CD4-positive, alpha-beta memory T cell (primary cell): ENCODE measurements around the gene RELCH. TPM values are rescaled to one million over a fixed set of nuclear protein-coding genes. Genes with fewer than 3 reads are reported as not detected.
"Not testable (repeated sequence)": the region's sequence is repeated elsewhere in the genome, so short reads cannot be mapped to it uniquely, and the experiment has no call there.

ENCODE experiments used
- CTCF ChIA-PET: fragments of 350-600 bp; sonication (Branson Sonifier 250); formaldehyde crosslinking; loops from one replicate; lab custom pipeline; 2021; ENCODE audit warnings: inconsistent platforms; ENCODE audit not compliant: partially characterized antibody; lab: Charles Lee
- POLR2A ChIA-PET: fragments of 350-600 bp; sonication (Branson Sonifier 250); formaldehyde crosslinking; loops from one replicate; lab custom pipeline; 2021; ENCODE audit not compliant: partially characterized antibody; lab: Charles Lee
- DNase-seq, 5 donors: peaks; one replicate each; pipeline versions ENCODE4 v3.0.0 to v3.0.0-alpha.2; 2020 to 2022; ENCODE audit warnings: mixed read lengths in 1 of 5
- H3K27ac ChIP-seq: one replicate; pipeline ENCODE4 v1.7.0; 2013; ENCODE audit warnings: low read depth, low read length
- H3K27me3 ChIP-seq: 2 replicates; pipeline ENCODE4 v1.7.0; 2013; ENCODE audit warnings: mild to moderate bottlenecking, low read length, moderate library complexity; ENCODE audit not compliant: insufficient read depth
- H3K36me3 ChIP-seq: 2 replicates; pipeline ENCODE4 v1.7.0; 2013; ENCODE audit warnings: mild to moderate bottlenecking, low read length, moderate library complexity; ENCODE audit not compliant: insufficient read depth
- H3K4me1 ChIP-seq: 2 replicates; pipeline ENCODE4 v1.7.0; 2013; ENCODE audit warnings: mild to moderate bottlenecking, low read length, moderate library complexity; ENCODE audit not compliant: insufficient read depth
- H3K4me3 ChIP-seq, 2 donors: one replicate each; pipeline ENCODE4 v1.7.0; 2013; ENCODE audit warnings: low read length in 2 of 2, mild to moderate bottlenecking in 1 of 2
- H3K9me3 ChIP-seq, 2 donors: one replicate each; pipeline ENCODE4 v1.7.0; 2013; ENCODE audit warnings: low read length in 2 of 2, control low read depth in 1 of 2; ENCODE audit not compliant: control insufficient read depth in 1 of 2
- H3K27ac Mint-ChIP-seq, 7 donors: one replicate each; pipeline ENCODE4 v1.8.0; 2020 to 2021; ENCODE audit warnings: mixed read lengths in 7 of 7, mild to moderate bottlenecking in 6 of 7, inconsistent platforms in 3 of 7, moderate library complexity in 3 of 7
- H3K27me3 Mint-ChIP-seq, 2 donors: one replicate each; pipeline ENCODE4 v1.8.0; 2020 to 2021; ENCODE audit warnings: mixed read lengths in 2 of 2
- H3K36me3 Mint-ChIP-seq, 2 donors: one replicate each; pipeline ENCODE4 v1.8.0; 2020 to 2021; ENCODE audit warnings: mixed read lengths in 2 of 2, inconsistent platforms in 1 of 2, mild to moderate bottlenecking in 1 of 2
- H3K4me1 Mint-ChIP-seq, 4 donors: one replicate each; pipeline ENCODE4 v1.8.0; 2020 to 2021; ENCODE audit warnings: mixed read lengths in 4 of 4, mild to moderate bottlenecking in 1 of 4
- H3K4me3 Mint-ChIP-seq, 8 donors: one replicate each; pipeline ENCODE4 v1.8.0; 2020 to 2021; ENCODE audit warnings: mixed read lengths in 8 of 8, mild to moderate bottlenecking in 7 of 8, moderate library complexity in 6 of 8, inconsistent platforms in 3 of 8
- H3K9me3 Mint-ChIP-seq, 8 donors: one replicate each; pipeline ENCODE4 v1.8.0; 2020 to 2021; ENCODE audit warnings: mixed read lengths in 8 of 8, mild to moderate bottlenecking in 5 of 8, inconsistent platforms in 3 of 8, moderate library complexity in 1 of 8
- intact Hi-C: fragments of 100-400 bp; cut with micrococcal nuclease; formaldehyde crosslinking; loops from one replicate; pipeline ENCODE4 v1.15.1; 2023
- polyA plus RNA-seq, 2 donors: library from polyadenylated mRNA; unstranded; fragments of 300-500 nt; fragmentation: Illumina TruSeq; gene quantifications; one replicate each; pipeline ENCODE4 v1.2.3, GENCODE V29; 2021
- total RNA-seq, 2 experiments: library from RNA; stranded (reverse); gene quantifications; one replicate each; pipeline ENCODE4 v1.2.3, GENCODE V29; 2021

Gene RELCH
- total and polyA plus RNA-seq, 4 experiments from 2014 or later: 7.6 to 59.4 (median 33.4) TPM

GRCh38 chr18:62157843-62158242 is 29.2 kb upstream of the RELCH start:
- Histone ChIP-seq H3K4me1 (no peaks in the 10 kb centered on the region), H3K27ac (no peak overlapping the region), H3K4me3 (no peak overlapping the region), H3K27me3 (no peaks in the 10 kb centered on the region), H3K9me3 (no peaks in the 10 kb centered on the region), H3K36me3 (no peaks in the 10 kb centered on the region)
- no peak overlapping the region for H3K4me3 Mint-ChIP-seq
- ChIA-PET POLR2A (no interaction called here), CTCF (no interaction called here)
- H3K27me3 Mint-ChIP-seq: no peaks in the 10 kb centered on the region
- intact Hi-C loops: no loop called here
- H3K4me1 Mint-ChIP-seq: peaks cover 0 to 2% (median under 1%) of the 10 kb centered on the region in 4 donors
- H3K36me3 Mint-ChIP-seq: peaks cover 32 to 43% of the 10 kb centered on the region in 2 donors
- H3K27ac Mint-ChIP-seq: no peak overlapping the region
- no peaks in the 10 kb centered on the region for H3K9me3 Mint-ChIP-seq
- DNase-seq: no peak

DNA sequence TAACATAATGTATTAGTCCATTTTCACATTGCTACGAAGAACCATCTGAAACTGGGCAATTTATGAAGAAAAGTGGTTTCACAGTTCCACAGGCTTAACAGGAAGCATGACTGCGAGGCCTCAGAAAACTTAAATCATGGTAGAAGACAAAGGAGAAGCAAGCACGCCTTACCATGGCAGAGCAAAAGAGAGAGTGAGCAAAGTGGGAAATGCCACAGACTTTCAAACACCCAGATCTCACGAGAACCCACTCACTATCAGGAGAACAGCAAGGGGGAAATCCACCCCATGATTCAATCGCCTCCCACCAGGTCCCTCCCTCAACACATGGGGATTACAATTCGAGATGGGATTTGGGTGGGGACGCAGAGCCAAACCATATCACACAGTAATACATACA is 22.7 kb upstream of the RELCH start:
- H3K4me1 Mint-ChIP-seq: peaks cover 0 to 11% (median 5%) of the 10 kb centered on the region in 4 donors
- Histone ChIP-seq H3K36me3 (no peaks in the 10 kb centered on the region), H3K27me3 (no peaks in the 10 kb centered on the region), H3K9me3 (no peaks in the 10 kb centered on the region), H3K4me3 (no peak overlapping the region), H3K4me1 (no peaks in the 10 kb centered on the region), H3K27ac (no peak overlapping the region)
- ChIA-PET POLR2A (no interaction called here), CTCF (no interaction called here)
- peaks cover 0 to 8% (median 1%) of the 10 kb centered on the region in 8 donors for H3K9me3 Mint-ChIP-seq
- no peak overlapping the region for H3K4me3 Mint-ChIP-seq
- no peak for DNase-seq
- intact Hi-C loops: no loop called here
- H3K27me3 Mint-ChIP-seq: no peaks in the 10 kb centered on the region
- peaks cover 32 to 47% of the 10 kb centered on the region in 2 donors for H3K36me3 Mint-ChIP-seq
- no peak overlapping the region for H3K27ac Mint-ChIP-seq

DNA sequence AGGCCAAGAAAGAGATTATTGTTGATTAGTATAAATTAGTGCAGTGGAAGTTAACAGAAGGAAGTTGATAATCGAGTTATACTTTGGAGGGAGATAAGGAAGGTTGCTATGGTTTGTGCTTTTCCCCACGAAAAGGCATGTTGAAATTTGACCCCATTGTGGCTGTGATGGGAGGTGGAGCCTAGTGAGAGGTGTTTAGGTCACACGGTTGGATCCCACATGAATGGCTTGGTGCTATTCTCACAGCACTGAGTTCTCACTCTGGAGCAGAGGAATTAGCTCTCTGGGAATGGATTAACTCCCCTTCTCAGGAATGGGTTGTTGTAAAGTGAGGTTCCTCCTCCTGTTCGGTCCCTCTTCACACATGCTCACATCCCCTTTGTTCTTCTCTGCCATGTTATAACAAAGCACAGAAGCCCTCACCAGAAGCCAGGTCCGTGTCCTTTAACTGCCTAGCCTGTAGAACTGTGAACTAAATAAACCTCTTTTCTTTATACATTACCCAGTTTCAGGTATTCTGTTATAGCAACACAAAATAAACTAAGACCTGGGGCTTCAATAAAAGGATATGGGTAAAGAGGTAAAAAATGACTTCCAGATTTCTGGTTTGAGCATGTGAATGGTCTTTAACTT is 22.1 kb upstream of the RELCH start:
- ChIA-PET POLR2A (no interaction called here), CTCF (interaction anchor here (0.6 kb wide), 1 partner anchor 583 kb away, joined by 3 read pairs; no protein-coding TSS in a partner anchor)
- Histone ChIP-seq H3K4me1 (no peaks in the 10 kb centered on the region), H3K27ac (no peak overlapping the region), H3K4me3 (no peak overlapping the region), H3K9me3 (no peaks in the 10 kb centered on the region), H3K27me3 (no peaks in the 10 kb centered on the region), H3K36me3 (no peaks in the 10 kb centered on the region)
- Mint-ChIP-seq H3K9me3 (peaks cover 0 to 8% (median 1%) of the 10 kb centered on the region in 8 donors), H3K36me3 (peaks cover 29 to 43% of the 10 kb centered on the region in 2 donors), H3K27me3 (no peaks in the 10 kb centered on the region), H3K4me1 (peaks cover 0 to 11% (median 5%) of the 10 kb centered on the region in 4 donors), H3K4me3 (no peak overlapping the region), H3K27ac (no peak overlapping the region)
- no peak for DNase-seq
- intact Hi-C loops: no loop called here

GRCh38 chr18:62165583-62165982 is 21.5 kb upstream of the RELCH start:
- Histone ChIP-seq H3K27me3 (no peaks in the 10 kb centered on the region), H3K4me3 (no peak overlapping the region), H3K4me1 (no peaks in the 10 kb centered on the region), H3K9me3 (no peaks in the 10 kb centered on the region), H3K27ac (no peak overlapping the region), H3K36me3 (no peaks in the 10 kb centered on the region)
- Mint-ChIP-seq H3K27ac (peak overlapping the region in 1 of 7 donors; percentile 30), H3K9me3 (peaks cover 0 to 8% (median 1%) of the 10 kb centered on the region in 8 donors), H3K27me3 (no peaks in the 10 kb centered on the region), H3K36me3 (peaks cover 29 to 43% of the 10 kb centered on the region in 2 donors), H3K4me3 (no peak overlapping the region), H3K4me1 (peaks cover 0 to 16% (median 6%) of the 10 kb centered on the region in 4 donors)
- intact Hi-C loops: no loop called here
- DNase-seq: no peak
- ChIA-PET CTCF (interaction anchor here (0.6 kb wide), 1 partner anchor 584 kb away, joined by 3 read pairs; no protein-coding TSS in a partner anchor), POLR2A (interaction anchor here (0.7 kb wide), 1 partner anchor 301 kb away, joined by 3 read pairs; no protein-coding TSS in a partner anchor)

DNA sequence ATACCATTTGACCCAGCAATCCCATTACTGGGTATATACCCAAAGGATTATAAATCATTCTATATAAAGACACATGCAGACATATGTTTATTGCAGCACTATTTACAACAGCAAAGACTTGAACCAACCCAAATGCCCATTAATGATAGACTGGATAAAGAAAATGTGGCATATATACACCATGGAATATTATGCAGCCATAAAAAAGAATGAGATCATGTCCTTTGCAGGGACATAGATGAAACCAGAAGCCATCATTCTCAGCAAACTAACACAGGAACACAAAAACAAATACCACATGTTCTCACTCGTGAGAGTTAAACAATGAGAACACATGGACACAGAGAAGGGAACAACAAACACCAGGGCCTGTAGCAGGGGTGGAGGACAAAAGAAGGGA is 20.5 kb upstream of the RELCH start:
- H3K4me3 ChIP-seq, H3K27me3 ChIP-seq, H3K27me3 Mint-ChIP-seq, H3K9me3 ChIP-seq, H3K27ac ChIP-seq, H3K36me3 ChIP-seq, POLR2A ChIA-PET, DNase-seq, H3K27ac Mint-ChIP-seq, CTCF ChIA-PET, H3K4me3 Mint-ChIP-seq, H3K4me1 ChIP-seq, H3K9me3 Mint-ChIP-seq, intact Hi-C loops: not testable (repeated sequence)
- Mint-ChIP-seq H3K36me3 (peaks cover 24 to 37% of the 10 kb centered on the region in 2 donors), H3K4me1 (peaks cover 0 to 17% (median 5%) of the 10 kb centered on the region in 4 donors)

- no peak for DNase-seq
- H3K4me3 Mint-ChIP-seq: no peak overlapping the region
- POLR2A ChIA-PET: no interaction called here
- CTCF ChIA-PET: no interaction called here
- H3K36me3 Mint-ChIP-seq: peaks cover 7 to 21% of the 10 kb centered on the region in 2 donors
- no peak overlapping the region for H3K27ac Mint-ChIP-seq
- Histone ChIP-seq H3K4me1 (no peaks in the 10 kb centered on the region), H3K9me3 (no peaks in the 10 kb centered on the region), H3K4me3 (no peak overlapping the region), H3K36me3 (no peaks in the 10 kb centered on the region), H3K27ac (no peak overlapping the region), H3K27me3 (no peaks in the 10 kb centered on the region)
- peaks cover 0 to 2% (median 0%) of the 10 kb centered on the region in 8 donors for H3K9me3 Mint-ChIP-seq
- H3K27me3 Mint-ChIP-seq: no peaks in the 10 kb centered on the region
- peaks cover 0 to 7% (median 4%) of the 10 kb centered on the region in 4 donors for H3K4me1 Mint-ChIP-seq
- intact Hi-C loops: no loop called here
These were observed 16.2 kb upstream of the RELCH start for GRCh38 chr18:62170857-62171256.

DNA sequence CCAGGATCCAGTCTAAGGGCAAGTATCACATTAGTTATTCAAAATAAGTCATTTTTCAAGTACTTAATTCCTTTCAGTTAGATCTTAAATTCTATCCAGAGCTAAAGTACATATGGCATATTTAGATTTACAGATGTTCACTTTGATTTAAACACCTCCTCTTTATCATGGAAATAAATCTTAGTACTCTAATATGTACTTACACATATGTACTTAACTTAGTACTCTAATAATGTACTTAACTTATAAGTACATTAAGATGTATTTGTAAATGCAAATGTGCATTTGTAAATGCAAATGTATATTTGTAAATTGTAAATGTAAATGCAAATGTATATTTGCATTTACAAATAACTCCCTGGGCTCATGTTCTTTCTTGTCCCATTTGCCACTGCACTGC is 14.8 kb upstream of the RELCH start:
- H3K27me3 ChIP-seq: no peaks in the 10 kb centered on the region
- Mint-ChIP-seq H3K36me3 (peaks cover 2 to 8% of the 10 kb centered on the region in 2 donors), H3K27me3 (no peaks in the 10 kb centered on the region), H3K9me3 (no peaks in the 10 kb centered on the region), H3K27ac (no peak overlapping the region), H3K4me1 (peaks cover 1 to 9% (median 4%) of the 10 kb centered on the region in 4 donors), H3K4me3 (no peak overlapping the region)
- ChIA-PET POLR2A (no interaction called here), CTCF (no interaction called here)
- intact Hi-C loops: no loop called here
- no peaks in the 10 kb centered on the region for H3K4me1 ChIP-seq
- no peak overlapping the region for H3K4me3 ChIP-seq
- no peaks in the 10 kb centered on the region for H3K9me3 ChIP-seq
- H3K36me3 ChIP-seq: no peaks in the 10 kb centered on the region
- no peak for DNase-seq
- H3K27ac ChIP-seq: no peak overlapping the region
